Thymus (tissue), 11 donors: Measurements from ENCODE around the gene SUN1. TPM values are rescaled to one million over a fixed set of nuclear protein-coding genes. Genes with fewer than 3 reads are reported as not detected.
"Not testable (repeated sequence)": the region's sequence is repeated elsewhere in the genome, so short reads cannot be mapped to it uniquely, and the experiment has no call there.

Experiments
- DNase-seq, 9 donors: peaks; one replicate each; pipeline ENCODE4 v3.0.0-alpha.2; 2013; ENCODE audit warnings: low spot score in 9 of 9, low read depth in 6 of 9, missing footprints in 1 of 9
- H3K27ac ChIP-seq, 2 donors: one replicate each; pipeline ENCODE4 v1.5.1; 2013; ENCODE audit warnings: control low read depth in 1 of 2, low read depth in 1 of 2, low read length in 1 of 2, mild to moderate bottlenecking in 1 of 2, moderate library complexity in 1 of 2
- H3K27me3 ChIP-seq, 2 donors: one replicate each; pipeline ENCODE4 v1.5.1; 2013; ENCODE audit warnings: low read length in 1 of 2; ENCODE audit not compliant: control insufficient read depth in 2 of 2, insufficient read depth in 1 of 2
- H3K36me3 ChIP-seq, 2 donors: one replicate each; pipeline ENCODE4 v1.5.1; 2013; ENCODE audit warnings: low read length in 1 of 2, mild to moderate bottlenecking in 1 of 2, moderate library complexity in 1 of 2; ENCODE audit not compliant: control insufficient read depth in 2 of 2, insufficient read depth in 2 of 2
- H3K4me1 ChIP-seq, 2 donors: one replicate each; pipeline ENCODE4 v1.5.1; 2013; ENCODE audit warnings: low read length in 2 of 2; ENCODE audit not compliant: control insufficient read depth in 2 of 2, insufficient read depth in 2 of 2
- H3K4me3 ChIP-seq, 2 donors: one replicate each; pipeline ENCODE4 v1.5.1; 2013; ENCODE audit warnings: low read length in 2 of 2, control low read depth in 1 of 2, mild to moderate bottlenecking in 1 of 2
- H3K9me3 ChIP-seq, 2 donors: one replicate each; pipeline ENCODE4 v1.5.1; 2013; ENCODE audit warnings: low read length in 1 of 2, mild to moderate bottlenecking in 1 of 2; ENCODE audit not compliant: control insufficient read depth in 2 of 2, insufficient read depth in 1 of 2
- WGBS: extraction: QIAGEN DNeasy Blood & Tissue Kit; methylation state at CpG from one replicate; pipeline ENCODE4 v1.1.7; 2013; 5-methylcytosine and 5-hydroxymethylcytosine counted together
- polyA plus RNA-seq: library from polyadenylated mRNA; stranded (reverse); fragments of 200-250 nt; gene quantifications from one replicate; pipeline ENCODE4 v1.2.3, GENCODE V29; 2013
- total RNA-seq: library from RNA; stranded (reverse); fragments of 120-200 nt; gene quantifications from one replicate; pipeline ENCODE4 v1.2.4, GENCODE V29; 2013
- donor health status: healthy.

SUN1 gene
- total and polyA plus RNA-seq, 2 donors = 38.4 to 95.4 TPM

DNA sequence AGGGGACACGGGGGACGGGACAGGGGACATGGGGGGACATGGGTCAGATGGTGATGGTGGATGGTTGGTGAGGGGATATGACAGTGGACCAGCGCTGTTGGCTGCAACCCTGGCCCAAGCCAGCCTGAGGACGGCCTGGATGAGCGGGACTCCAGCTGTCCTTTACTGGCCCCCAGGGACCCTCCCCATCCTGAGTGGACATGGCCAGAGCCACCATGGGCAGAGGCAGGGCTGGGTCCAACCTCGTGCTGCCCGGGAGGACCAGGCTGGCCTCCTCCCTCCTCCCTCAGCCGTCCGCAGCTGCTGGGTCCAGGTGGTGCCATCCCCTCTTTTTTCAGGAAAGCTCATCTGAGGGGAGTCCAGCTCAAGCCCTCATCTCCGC lies 74.5 kb downstream of the SUN1 start:
- Histone ChIP-seq H3K27ac (no peak overlapping the region), H3K27me3 (peaks cover 23 to 48% of the 10 kb centered on the region in 2 donors), H3K4me3 (no peak overlapping the region), H3K4me1 (no peaks in the 10 kb centered on the region), H3K9me3 (no peaks in the 10 kb centered on the region), H3K36me3 (no peaks in the 10 kb centered on the region)
- peak in 1 of 9 donors; percentile 27 for DNase-seq
- 78% methylated on average over 10 of the region's 10 CpGs for WGBS

DNA sequence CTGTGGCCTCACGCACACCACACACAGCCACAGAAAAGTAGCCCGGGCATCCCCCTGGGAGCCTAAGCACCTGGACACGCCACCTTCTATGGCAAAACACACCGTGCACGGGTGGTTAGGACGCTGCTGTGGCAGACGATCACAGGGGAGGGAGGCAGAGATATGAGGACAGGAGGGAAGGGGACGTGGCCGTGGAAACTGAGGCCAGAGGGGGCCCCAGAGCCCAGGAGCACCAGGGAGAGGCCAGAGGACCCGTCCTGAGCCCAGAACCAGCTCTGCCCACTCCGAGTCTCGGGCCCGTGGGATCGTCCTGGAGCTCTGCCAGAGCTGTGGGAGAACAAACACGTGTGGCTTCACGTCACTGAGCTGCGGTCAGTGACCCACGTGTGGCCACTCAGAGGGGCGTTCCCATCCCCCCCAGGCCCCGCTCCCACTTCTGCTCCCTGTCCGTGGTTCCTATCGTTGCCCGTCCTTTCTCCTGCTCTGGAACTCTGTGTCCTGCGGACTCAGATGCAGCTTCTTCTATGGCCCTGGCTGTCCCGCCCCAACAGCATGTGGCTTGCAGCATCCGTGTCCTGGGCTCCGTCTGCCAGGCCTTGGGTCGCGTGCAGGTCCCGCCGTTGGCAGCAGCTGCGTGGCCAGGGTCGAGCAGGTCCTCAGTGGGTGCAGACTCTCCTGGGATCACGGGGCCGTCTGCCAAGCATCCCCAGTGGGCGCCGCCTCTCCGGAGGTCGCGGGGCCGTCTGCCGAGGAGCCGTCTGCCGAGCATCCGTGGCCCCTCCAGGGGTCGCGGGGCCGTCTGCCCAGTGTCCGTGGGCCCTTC lies 75.1 kb downstream of the SUN1 start:
- no peak overlapping the region for H3K27ac ChIP-seq
- DNase-seq = no peak
- no peaks in the 10 kb centered on the region for H3K36me3 ChIP-seq
- H3K4me3 ChIP-seq = no peak overlapping the region
- H3K9me3 ChIP-seq = no peaks in the 10 kb centered on the region
- no peaks in the 10 kb centered on the region for H3K4me1 ChIP-seq
- peaks cover 23 to 53% of the 10 kb centered on the region in 2 donors for H3K27me3 ChIP-seq
- WGBS = 91% methylated on average over 49 of the region's 49 CpGs

DNA sequence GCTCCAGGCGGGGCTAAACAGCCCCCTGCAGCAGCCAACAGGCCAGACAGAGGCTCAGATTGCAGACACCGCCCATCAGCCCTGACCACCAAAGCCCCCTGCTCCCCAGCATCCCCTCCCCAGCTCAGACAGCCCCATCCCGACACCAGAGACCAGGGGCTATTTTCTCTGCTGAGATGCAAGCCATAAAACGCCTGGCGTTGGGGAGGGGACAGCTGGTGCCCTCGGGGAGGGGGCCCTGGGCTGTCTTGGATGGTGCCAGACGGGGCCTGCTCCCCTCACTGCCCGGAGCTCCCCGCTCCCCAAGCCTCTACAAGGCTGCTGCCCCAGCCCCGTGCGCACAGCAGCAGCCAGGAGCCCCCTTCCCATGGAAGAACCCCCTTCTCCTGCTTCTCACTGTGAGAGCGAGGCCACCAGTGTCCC lies 75.9 kb downstream of the SUN1 start:
- Histone ChIP-seq H3K4me3 (no peak overlapping the region), H3K27me3 (peaks cover 23 to 53% of the 10 kb centered on the region in 2 donors), H3K36me3 (no peaks in the 10 kb centered on the region), H3K27ac (no peak overlapping the region), H3K4me1 (no peaks in the 10 kb centered on the region), H3K9me3 (no peaks in the 10 kb centered on the region)
- WGBS = 94% methylated on average over 12 of the region's 12 CpGs
- DNase-seq = no peak

DNA sequence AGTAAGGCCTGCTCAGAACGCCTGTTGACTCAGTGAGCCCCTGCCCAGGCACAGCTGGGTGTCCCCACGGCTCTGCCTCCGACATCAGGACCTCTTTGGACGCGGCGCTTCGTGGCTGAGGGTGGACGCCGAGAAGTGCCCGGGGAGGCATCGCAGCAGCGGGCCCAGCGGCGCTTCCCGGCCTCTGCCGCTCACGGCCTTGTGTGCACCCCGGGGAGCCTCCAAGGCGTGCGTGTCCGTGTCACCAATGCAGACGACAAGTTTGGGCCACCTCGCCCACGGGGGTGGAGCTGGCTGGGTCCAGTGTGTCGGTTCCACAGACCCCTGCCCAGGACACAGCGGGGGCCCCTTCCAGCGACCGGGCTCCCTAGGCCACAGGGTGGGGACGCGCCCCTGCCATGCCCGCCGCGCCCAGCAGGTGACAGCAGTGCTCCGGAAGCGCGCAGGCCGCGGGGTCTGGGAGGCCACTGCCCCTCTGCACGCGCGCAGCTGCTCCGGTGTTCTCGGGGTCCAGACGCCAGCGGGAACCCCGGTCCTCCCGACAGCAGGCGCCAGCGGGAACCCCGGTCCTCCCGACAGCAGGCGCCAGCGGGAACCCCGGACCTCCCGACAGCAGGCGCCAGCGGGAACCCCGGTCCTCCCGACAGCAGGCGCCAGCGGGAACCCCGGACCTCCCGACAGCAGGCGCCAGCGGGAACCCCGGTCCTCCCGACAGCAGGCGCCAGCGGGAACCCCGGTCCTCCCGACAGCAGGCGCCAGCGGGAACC lies 76.5 kb downstream of the SUN1 start:
- WGBS = 25% methylated on average over 68 of the region's 73 CpGs
- H3K27me3 ChIP-seq = peaks cover 23 to 53% of the 10 kb centered on the region in 2 donors
- H3K4me3 ChIP-seq = peak overlapping the region in 1 of 2 donors; percentile 39
- H3K27ac ChIP-seq, H3K36me3 ChIP-seq, H3K4me1 ChIP-seq, H3K9me3 ChIP-seq: not testable (repeated sequence)
- peak in 4 of 9 donors; percentile 28 to 55 (median 32) for DNase-seq

DNA sequence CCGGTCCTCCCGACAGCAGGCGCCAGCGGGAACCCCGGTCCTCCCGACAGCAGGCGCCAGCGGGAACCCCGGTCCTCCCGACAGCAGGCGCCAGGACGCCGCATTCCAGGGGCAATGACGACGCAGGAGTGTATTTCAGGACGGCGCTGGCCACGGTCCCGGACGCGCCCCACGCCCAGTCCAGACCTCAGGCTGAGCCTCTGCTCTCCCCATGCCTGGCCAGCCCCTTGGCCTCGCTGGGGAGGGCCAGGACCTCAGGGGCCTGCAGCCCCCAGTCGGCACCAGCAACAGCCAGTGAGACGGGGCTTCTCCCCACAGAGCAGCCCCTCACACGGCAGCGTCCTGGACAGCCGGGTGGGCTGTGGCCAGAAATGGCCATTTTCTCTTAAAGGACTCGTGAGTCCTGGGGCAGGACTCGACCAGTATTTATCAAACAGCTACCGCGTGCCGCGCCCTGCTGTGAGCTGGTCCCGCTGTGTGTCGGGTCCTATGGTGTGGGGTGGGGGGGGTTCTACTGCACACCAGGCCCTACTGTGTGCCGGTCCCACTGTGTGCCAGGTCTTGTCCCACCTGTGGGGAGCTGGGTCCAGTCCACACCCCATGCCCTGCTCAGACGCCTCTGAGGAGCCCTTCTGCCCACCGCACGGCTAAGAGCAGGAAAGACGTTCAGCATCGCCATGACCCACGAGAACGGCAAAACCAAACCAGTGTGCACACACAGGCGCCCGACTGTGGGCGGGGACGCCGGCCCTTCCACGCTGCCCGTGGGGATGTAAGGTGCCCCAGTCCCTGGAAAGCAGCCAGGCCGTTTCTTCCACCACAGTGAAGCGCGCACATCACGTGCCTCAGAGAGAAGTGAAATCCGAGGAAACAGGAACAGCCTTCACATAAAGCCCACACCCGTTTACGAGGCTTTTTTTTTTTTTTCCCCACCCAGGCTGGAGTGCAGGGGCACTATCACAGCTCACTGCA lies 77.4 kb downstream of the SUN1 start:
- no peaks in the 10 kb centered on the region for H3K9me3 ChIP-seq
- peak in 1 of 9 donors; percentile 29 for DNase-seq
- no peak overlapping the region for H3K4me3 ChIP-seq
- no peaks in the 10 kb centered on the region for H3K4me1 ChIP-seq
- H3K27me3 ChIP-seq = peaks cover 23 to 47% of the 10 kb centered on the region in 2 donors
- no peaks in the 10 kb centered on the region for H3K36me3 ChIP-seq
- WGBS = 15% methylated on average over 55 of the region's 58 CpGs
- no peak overlapping the region for H3K27ac ChIP-seq

DNA sequence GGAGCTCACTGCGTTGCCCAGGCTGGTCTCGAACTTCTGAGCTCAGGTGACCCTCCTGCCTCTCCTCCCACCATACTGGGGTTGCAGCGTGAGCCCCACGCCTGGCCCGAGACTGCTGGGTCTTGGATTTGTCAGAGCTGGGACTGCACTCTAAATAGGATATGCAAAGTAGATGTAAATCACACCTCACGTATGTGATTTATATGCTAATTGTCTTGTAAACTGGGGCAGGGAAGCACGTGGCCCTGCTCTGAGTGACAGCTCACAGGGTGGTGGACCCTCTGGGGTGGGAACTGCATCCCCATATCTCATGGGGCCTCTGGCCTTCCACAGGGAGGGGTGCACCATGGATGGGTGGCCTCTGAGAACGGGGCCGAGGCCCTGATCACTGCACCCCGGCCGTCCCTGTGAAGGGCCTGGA lies 78.2 kb downstream of the SUN1 start:
- 84% methylated on average over 11 of the region's 11 CpGs for WGBS
- no peaks in the 10 kb centered on the region for H3K36me3 ChIP-seq
- peaks cover 23 to 42% of the 10 kb centered on the region in 2 donors for H3K27me3 ChIP-seq
- no peaks in the 10 kb centered on the region for H3K4me1 ChIP-seq
- DNase-seq = no peak
- H3K9me3 ChIP-seq = no peaks in the 10 kb centered on the region
- no peak overlapping the region for H3K27ac ChIP-seq
- H3K4me3 ChIP-seq = no peak overlapping the region

DNA sequence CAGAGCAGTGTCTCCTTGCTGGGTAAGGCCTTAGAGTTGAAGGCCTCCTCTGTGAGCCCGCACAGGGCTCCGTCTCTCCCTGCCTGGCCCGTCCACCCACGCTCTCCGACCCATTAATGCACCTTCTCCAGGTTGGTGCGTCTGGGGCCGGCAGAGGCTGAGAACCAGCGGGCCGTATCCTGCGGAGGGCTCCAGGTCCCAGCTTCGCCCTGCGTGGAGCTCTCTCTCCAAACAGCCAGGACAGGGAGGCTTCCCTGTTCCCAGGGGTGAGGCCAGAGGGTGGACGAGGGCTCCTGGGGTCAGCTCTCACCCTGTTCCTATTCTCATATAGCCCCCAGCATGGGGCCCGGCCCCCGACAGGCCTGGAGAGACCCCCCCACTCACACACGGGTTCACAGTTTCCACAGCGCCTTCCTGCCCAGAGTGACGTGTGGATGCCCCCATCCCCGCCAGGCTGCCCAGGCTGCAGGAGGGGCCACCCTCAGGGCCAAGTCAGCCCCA lies 78.7 kb downstream of the SUN1 start:
- Histone ChIP-seq H3K4me3 (no peak overlapping the region), H3K27ac (no peak overlapping the region), H3K4me1 (no peaks in the 10 kb centered on the region), H3K27me3 (peaks cover 23 to 42% of the 10 kb centered on the region in 2 donors), H3K9me3 (no peaks in the 10 kb centered on the region), H3K36me3 (no peaks in the 10 kb centered on the region)
- 84% methylated on average over 19 of the region's 19 CpGs for WGBS
- DNase-seq = no peak

DNA sequence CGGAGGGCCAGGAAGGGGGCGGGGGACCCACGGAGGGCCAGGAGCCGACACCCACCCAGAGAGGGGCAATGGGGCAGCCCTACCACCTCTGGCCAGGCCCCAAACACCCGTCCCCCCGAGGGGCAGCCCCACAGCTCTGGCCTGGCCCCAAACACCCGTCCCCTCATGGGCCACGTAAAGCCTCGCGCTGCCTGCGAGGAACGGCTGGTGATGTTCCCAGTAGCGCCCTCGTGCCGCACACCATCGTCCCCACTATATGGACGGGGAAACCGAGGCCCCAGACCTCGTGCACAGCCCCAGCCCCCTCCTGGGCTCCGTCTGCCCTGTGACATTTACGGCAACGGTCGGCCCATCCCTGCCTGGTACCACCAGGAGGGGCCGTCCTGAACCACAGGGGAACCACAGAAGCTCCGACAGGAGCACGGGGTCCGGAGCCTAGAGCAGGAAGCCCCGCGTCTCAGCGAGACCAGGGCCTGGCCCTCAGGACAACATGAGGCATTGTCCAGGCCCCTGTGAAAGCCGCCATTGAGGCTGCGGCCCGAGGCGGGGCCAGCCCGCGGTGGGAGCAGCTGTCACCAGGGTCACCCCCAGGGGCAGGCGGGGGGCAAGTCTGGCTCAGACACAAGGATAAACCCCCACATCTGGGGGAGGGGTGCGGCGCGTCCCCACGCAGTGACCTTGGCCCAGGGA lies 79.7 kb downstream of the SUN1 start:
- Histone ChIP-seq H3K27ac (no peak overlapping the region), H3K9me3 (no peaks in the 10 kb centered on the region), H3K4me3 (no peak overlapping the region), H3K36me3 (no peaks in the 10 kb centered on the region), H3K4me1 (no peaks in the 10 kb centered on the region), H3K27me3 (peaks cover 23 to 42% of the 10 kb centered on the region in 2 donors)
- WGBS = 92% methylated on average over 41 of the region's 41 CpGs
- no peak for DNase-seq
